Right forelimb (tissue), 1 donor: ENCODE measurements around the gene MRPL22.
"Not testable (repeated sequence)": the region's sequence is repeated elsewhere in the genome, so short reads cannot be mapped to it uniquely, and the experiment has no call there.

ENCODE experiments used
- DNase-seq: peaks from one replicate; pipeline ENCODE4 v3.0.0-alpha.2; 2018

Gene MRPL22

DNA sequence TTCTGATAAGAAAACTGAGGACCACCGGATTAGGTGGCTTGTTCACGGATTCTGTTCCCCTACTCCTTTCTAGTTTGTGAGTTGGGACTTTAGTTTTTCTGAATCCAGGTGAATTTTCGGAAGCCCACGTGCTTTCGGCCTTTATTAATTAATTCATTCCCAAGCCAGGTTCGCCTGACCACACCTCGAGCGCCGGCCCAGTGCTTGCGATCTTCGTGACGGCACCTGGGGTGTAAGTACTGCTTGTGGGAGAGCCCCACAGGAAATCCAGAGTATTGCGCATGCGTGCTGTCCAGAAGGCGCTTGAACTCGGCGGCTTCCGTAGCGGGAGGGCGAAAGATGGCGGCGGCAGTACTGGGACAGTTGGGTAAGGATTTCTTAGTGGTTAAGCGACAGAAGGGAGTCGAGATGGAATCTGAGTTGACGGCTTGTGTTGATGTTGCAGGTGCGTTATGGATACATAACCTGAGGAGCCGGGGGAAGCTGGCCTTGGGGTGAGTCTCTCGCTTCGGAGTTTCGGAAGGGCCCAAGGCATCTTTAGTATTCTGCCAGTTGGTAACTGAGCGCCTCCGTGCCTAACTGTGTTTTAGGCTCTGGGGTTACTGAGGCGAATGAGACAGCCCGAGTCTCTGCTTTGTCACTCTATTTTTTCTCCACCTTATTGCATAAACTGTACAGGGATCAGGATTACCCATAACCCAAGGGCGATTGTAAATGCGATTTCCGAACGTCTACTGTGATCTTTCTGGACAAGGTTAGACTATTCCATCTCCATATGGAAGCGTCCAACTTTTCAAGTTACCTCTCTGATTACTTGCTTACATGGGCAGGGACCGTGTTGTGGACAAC, at the start of gene MRPL22:
Gene MRPL22, plus strand, starts transcription at position 302 of the 849 bp plus-strand sequence. Its CDS starts 38 bp downstream, at position 340.
- peak; percentile 96 for DNase-seq

GRCh38 chr5:154892369-154892771, 48.5 kb upstream of the MRPL22 start:
- DNase-seq: no peak

DNA sequence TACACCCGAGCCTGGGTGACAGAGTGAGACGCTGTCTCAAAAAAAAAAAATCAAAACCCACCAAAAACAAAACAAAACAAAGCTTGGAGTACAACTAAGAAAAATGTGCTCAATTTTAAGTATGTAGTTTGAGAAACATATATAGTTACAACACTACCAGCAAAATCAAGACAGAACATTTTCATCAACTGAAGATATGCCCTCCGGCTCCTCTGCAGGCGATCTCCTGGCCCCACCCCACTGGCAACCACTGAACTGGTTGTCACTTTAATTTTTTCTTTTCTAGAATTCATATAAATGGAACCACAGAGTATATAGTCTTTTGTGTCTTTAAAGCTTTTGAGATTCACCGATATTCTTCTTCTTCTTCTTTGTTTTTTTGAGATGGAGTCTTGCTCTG, 47.5 kb upstream of the MRPL22 start:
- no peak for DNase-seq

DNA sequence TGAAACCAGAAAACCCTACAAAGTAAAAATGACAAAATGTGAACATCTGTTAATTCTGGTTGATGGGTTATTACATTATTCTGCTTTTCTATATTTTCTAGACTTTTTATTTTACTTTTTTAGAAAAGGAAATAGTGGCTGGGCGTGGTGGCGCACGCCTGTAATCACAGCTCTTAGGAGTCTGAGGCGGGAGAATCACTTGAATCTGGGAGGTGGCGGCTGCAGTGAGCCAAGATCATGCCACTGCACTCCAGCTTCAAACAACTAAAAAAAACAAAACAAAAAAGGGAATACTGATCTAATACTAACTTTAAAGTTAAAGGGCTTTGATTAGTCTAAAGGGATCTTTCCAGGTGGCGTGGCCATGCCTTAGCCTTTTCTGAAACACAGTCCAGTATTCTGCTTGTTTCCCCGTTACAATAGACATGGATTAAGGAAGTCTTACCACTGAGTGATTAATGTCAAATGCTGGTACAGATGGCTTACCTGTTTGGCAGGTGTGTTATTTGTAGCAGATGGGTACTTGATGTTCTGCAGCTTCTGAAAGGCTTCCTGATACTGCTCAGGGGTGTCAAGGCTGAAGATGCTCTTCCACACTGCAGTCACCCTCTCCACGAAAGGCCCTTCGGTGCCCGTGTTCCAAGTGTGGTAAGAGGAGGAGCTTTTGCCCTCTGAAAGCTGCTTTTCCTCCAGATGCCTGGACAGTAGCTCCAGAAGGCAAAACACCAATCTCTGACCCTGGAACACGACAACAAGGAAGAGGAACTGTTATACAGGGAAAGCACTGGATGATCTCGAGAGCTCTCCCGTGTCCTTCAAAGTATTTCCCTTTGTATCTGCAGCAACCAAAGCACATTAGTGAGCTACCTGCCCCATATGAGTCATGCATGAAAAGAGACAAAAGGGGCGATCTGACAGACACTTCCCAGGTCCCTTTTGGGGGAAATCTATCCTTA, 45.0 kb upstream of the MRPL22 start:
- no peak for DNase-seq

DNA sequence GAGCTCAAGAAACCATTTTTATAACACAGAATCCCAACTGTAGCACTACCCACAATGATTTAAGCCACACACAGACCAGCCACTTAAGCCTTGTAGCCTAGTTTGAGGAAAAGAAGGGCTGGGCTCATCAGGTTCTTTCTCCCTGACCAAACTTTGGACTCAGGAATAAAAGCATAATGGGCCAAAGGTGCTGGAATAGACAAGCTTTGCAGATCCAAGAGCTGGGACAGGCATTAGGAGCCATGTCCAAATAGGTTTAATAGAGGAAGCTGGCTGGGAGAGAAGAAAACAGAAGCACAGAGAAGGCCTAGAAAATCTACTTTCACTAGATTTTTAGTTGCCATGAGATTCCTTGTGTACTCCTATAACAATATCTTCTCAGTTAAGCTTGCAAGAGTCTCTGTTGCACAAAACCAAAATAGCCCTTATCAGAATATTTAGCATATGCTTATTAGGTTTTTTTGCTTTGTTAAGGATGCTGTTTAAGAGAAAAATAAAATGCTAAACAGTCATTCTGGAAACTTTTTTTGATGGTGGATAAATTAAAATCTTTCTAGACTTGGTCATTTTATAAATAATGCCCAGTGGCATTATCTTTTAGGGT, 44.2 kb upstream of the MRPL22 start:
- DNase-seq: no peak

DNA sequence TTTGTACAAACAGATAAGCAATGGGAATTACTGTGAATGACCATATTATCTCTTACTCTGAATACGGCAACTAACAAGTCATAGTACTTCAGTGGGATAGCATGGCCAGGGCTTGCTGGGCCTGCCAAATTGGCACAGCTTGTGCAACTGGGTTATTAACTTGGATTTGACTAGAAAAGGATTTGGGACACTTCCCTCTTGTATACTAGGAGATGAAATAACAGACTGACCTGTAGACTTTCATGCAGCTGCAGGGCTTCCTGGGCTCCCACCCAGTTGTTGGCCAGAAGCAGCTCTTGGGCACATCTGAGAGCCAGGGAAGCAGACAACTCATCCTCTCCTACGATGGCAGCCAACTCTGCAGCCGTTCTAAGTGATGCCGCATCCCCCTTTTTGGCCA, 42.7 kb upstream of the MRPL22 start:
- no peak for DNase-seq

DNA sequence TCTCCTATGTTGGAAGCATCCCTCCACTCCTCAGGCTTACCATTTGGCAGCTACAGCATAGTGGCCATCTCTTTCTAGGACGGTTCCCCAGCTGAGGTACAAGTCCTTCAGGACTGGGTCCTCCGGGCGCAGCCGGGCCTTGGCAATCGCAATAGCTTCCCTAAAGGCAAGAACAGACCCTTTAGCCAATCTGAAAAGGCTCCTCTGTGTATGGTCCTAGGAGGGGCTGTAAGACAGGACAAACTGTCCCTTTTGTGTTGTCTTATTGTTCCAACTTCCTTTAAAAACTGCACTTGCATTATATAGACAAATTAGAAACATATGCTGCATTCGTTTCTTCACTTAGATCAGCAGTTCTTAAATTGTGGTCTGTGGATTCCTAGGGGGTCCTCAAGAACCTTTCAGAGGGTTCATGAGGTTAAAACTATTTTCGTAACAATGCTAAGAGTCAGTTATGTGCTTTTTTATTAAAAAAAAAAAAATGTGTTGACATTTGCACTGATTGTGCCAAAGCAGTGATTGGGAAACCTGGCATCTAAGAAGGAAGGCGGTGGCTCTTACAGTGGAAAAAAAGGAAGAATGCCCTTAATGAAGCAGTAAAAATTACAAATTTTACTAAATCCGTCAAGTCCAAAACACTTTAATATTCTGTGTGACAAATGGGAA, 41.6 kb upstream of the MRPL22 start:
- no peak for DNase-seq

DNA sequence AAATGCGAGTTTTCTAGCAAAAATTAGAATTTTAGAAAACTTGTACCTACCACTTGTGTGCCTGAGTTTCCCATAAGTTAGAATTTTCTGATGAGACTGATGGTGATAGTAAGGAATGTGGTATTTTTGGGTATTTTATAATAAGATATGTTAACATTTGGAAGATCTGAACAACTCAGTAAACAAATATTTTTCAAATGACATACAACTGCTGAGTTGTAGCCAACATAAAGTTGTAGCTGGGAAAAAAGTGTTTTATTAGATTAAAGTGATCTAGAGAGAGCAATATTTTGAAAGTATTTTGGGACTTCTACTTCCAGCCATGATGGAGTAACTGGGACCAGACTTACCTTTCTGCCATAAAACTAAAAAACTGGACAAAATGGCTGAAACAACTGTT, 40.8 kb upstream of the MRPL22 start:
- no peak for DNase-seq

GRCh38 chr5:154901276-154901675, 39.6 kb upstream of the MRPL22 start:
- no peak for DNase-seq

DNA sequence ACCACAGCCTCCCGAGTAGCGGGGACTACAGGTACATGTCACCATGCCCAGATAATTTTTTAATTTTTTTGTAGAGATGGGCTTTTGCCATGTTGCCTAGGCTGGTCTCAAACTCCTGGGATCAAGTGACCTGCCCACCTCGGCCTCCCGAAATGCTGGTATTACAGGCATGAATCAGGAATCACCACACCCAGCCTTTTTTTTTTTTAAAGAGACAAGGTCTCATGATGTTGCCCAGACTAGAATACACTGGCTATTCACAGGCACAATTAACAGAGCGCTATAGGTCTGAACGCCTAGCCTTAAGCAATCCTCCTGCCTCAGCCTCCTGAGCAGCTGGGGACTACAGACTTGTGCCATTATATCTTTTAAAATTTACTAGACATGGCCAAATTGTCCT, 39.0 kb upstream of the MRPL22 start:
- DNase-seq: no peak

DNA sequence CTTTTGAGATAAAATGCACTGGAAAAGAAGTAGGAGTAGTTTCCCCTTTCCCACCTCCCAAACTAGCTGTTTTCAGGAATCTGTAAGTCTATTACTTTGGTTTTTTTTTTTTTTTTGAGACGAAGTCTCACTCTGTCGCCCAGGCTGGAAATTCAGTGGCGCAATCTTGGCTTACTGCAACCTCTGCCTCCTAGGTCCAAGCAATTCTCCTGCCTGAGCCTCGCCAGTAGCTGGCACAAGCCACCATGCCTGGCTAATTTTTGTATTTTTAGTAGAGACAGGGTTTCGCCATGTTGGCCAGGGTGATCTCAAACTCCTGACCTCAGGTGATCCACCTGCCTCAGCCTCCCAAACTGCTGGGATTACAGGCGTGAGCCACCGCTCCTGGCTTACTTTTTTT, 35.3 kb upstream of the MRPL22 start:
- not testable (repeated sequence) for DNase-seq

DNA sequence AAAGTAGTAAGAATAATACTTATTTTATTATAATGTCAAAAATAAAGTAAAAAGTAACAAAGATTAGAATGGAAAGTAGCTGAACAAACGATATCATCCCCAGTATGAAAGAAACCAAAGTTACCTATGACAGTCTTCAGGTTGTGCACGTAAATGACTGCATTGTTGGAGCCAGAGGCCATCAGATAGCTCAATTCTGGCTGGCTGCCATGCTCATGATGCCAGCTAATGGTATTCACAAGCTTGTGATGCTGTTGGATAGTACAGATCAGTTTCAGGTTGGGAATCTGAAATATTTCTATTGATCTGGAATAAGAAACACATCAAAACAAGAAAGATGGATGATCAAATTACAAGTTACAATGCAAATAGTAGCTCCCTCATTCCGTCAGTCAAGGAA, 24.0 kb upstream of the MRPL22 start:
- no peak for DNase-seq

- no peak for DNase-seq
These were observed 23.1 kb upstream of the MRPL22 start for GRCh38 chr5:154917757-154918156.

DNA sequence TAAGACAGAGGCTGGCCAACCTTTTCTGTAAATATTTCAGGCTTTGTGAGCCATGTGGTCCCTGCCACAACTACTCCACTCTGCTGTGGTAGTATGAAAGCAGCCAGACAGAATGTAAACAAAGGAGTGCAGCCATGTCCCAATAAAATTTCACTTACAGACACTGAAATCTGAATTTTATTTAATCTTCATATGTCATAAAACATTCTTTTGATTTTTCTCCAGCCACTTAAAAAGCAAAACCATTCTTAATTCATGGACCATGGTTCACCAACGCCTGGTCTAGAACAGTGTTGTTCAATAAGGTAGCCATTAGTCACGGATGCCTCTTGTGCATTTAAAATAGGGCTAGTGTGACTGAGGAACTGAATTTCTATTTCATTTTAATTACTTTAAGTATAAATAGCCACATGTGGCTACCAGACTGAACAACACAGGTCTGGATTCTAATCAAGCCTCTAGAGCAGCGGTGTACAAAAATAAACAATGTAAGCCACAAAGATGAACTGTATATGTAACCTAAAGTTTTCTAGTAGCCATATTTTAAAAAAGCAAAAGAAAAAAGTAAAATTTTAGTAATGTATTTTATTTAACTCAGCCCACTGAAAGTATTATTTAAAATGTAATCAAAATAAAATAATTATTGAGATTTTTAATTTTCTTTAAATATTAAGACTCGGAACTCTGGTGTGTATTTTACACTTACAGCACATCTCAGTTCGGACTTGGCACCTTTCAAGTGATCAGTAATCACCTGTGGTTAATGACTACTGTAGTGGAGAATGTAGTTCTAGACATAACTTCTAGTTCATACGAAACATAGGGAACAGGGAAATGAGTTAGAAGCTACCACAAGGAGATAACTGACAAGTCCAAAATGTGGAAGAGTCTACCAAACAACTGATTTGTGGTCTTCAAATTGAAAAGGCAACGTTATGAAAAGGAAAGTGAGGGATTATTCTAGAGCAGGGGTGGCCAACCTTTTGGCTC, 17.1 kb upstream of the MRPL22 start:
- DNase-seq: no peak

DNA sequence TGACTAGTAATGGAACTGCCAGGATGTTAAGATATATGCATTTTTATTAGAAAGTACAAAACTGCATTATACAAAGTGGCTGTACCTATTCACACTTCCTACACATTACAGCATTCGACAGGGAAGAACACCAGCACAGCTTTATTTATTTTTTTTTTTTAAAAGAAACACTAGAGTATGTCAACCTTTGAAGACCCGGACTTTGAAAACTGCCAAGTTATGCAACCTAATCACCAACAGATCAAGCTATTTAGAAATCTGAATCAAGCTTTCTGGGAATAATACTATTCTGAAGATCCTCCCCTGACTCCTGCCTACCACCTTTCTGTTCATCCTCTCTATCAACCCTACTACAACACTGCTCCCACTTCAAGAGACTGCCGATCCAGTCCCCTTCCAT, 7.3 kb upstream of the MRPL22 start:
- DNase-seq: no peak

- DNase-seq: no peak
These were observed 6.0 kb upstream of the MRPL22 start for GRCh38 chr5:154934881-154935280.

DNA sequence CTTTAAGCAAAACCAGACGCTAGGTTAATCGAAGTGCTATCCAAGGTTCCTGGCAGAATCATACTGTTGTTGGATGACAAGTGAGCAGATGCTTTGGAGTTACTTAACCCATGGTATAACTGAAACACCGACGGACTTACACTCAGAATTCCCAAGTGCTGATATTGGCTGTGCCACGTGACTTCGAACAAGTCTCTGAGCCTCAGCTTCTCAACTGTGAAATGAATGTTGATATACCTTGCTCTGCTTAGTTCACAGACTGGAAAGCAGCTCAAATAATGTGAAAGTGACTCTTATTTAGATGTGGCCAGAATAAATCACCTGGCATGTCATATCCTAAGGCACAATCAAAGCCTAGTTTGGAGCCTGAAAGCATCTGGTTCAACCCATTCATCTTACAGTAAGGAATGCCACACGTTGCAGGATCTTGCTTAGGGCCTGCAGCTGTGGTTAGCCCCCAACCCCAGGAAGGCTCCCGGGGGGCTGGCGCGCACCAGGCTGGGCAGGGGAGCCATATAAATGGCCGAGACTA, 3.6 kb upstream of the MRPL22 start:
- no peak for DNase-seq

GRCh38 chr5:154937718-154938466, 3.0 kb upstream of the MRPL22 start, which contains the start of gene GEMIN5:
Gene GEMIN5 (minus strand): TSS chr5:154938211. CDS start chr5:154938133, 78 bp downstream.
- DNase-seq: peak; percentile 91

DNA sequence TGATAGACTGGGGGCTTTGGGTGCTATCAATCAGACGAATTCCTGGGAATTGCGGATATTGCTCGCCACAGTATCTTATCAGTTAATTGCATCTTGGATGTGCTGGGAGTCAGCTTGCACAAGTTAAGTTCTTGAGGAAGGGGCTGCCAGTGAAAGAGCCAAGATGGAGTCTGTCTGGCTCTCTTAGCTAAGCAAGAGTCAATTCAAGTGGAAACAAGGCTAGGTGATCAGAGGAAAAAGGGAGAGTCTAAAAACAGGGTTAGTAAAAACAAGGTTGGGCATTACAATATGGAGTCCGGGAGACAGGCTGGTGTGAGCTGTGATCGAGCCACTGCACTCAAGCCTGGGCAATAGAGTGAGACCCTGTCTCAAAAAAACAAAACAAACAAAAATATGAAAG, 1.5 kb upstream of the MRPL22 start:
- DNase-seq: not testable (repeated sequence)

DNA sequence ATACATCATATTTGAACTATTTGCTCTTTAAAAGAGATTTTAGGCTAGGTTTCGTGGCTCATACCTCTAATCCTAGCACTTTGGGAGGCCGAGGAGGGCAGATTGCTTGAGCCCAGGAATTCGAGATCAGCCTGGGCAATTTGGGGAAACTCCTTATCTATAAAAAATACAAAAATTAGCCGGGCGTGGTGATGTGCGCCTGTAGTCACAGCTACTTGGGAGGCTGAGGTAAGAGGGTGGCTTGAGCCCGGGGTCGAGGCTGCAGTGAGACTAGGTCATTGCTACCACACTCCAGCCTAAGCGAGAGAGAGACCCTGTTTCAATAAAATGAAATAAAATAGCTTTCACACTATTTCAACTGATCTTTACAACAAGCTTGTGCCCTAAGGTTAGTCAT, 500 bp upstream of the MRPL22 start:
- no peak for DNase-seq
